SU-DHL-6 (cell line): ENCODE results near the gene TTC13.

Source experiments
- H2AFZ ChIP-seq: fragments of 200-600 bp; sonication (generic); 2 replicates; pipeline ENCODE4 v1.6.1; 2014; ENCODE audit warnings: low read depth, mild to moderate bottlenecking, moderate library complexity, mixed read lengths, antibody characterized with exemption, low read length; ENCODE audit not compliant: severe bottlenecking
- H3F3A ChIP-seq: fragments of 200-600 bp; shearing (Covaris generic); 2 replicates; pipeline ENCODE4 v1.6.0; 2016; ENCODE audit warnings: antibody characterized with exemption, mild to moderate bottlenecking; ENCODE audit not compliant: insufficient read depth
- H3K27ac ChIP-seq: fragments of 200-600 bp; sonication (generic); 2 replicates; pipeline ENCODE4 v1.5.1; 2016; ENCODE audit warnings: low read depth, mild to moderate bottlenecking, low read length, moderate library complexity, mixed read lengths
- H3K27me3 ChIP-seq: fragments of 200-600 bp; sonication (generic), shearing (Covaris generic); 2 replicates; pipeline ENCODE4 v1.6.0; 2014; ENCODE audit warnings: mild to moderate bottlenecking, low read length
- H3K36me3 ChIP-seq: fragments of 200-600 bp; sonication (generic); 2 replicates; pipeline ENCODE4 v1.6.1; 2014; ENCODE audit warnings: mild to moderate bottlenecking, low read length, mixed read lengths
- H3K4me2 ChIP-seq: fragments of 300-600, 200-600 bp; shearing (Covaris generic), sonication (generic); 2 replicates; pipeline ENCODE4 v1.6.0; 2014; ENCODE audit warnings: low read length, low read depth, mild to moderate bottlenecking; ENCODE audit not compliant: poor library complexity, severe bottlenecking
- H3K4me3 ChIP-seq: fragments of 200-600 bp; sonication (generic); 2 replicates; pipeline ENCODE4 v1.5.1; 2014; ENCODE audit warnings: antibody characterized with exemption, low read length, mild to moderate bottlenecking, mixed read lengths; ENCODE audit not compliant: insufficient read depth, poor library complexity, severe bottlenecking
- H3K79me2 ChIP-seq: fragments of 200-600 bp; sonication (generic); 2 replicates; pipeline ENCODE4 v1.6.1; 2014; ENCODE audit warnings: mild to moderate bottlenecking, low read length, moderate library complexity; ENCODE audit not compliant: insufficient read depth
- H3K9ac ChIP-seq: fragments of 200-600 bp; sonication (generic); 2 replicates; pipeline ENCODE4 v1.7.0; 2014; ENCODE audit warnings: mild to moderate bottlenecking, low read length
- H3K9me2 ChIP-seq: fragments of 200-600 bp; sonication (generic); replicated peaks from 2 replicates; pipeline ENCODE4 v1.6.1; 2014; ENCODE audit warnings: low read length; ENCODE audit not compliant: insufficient read depth
- H3K9me3 ChIP-seq: fragments of 200-600 bp; sonication (generic); 2 replicates; pipeline ENCODE4 v1.6.1; 2014; ENCODE audit warnings: low read length, mixed read lengths; ENCODE audit not compliant: insufficient read depth
- H4K20me1 ChIP-seq: fragments of 200-600 bp; sonication (generic); 2 replicates; pipeline ENCODE4 v1.6.1; 2014; ENCODE audit warnings: low read depth, mild to moderate bottlenecking, antibody characterized with exemption, low read length, moderate library complexity, mixed read lengths
- CTCF ChIP-seq: fragments of 200-600 bp; sonication (generic); IDR thresholded peaks from one replicate; pipeline ENCODE4 v1.5.1; 2017; ENCODE audit warnings: antibody characterized with exemption, mild to moderate bottlenecking, low read length, moderate library complexity; ENCODE audit not compliant: insufficient read depth, poor library complexity, severe bottlenecking
- EZH2phosphoT487 ChIP-seq: fragments of 200-600 bp; sonication (generic), shearing (Covaris generic); conservative IDR thresholded peaks from 2 replicates; pipeline ENCODE4 v1.6.1; 2018; ENCODE audit warnings: mild to moderate bottlenecking, antibody characterized with exemption, low read length, moderate library complexity, mixed read lengths

The TTC13 gene

GRCh38 chr1:231016966-231017365, 38.3 kb upstream of the TTC13 start:
- Histone ChIP-seq H3K9me3 (no peaks in the 10 kb centered on the region), H4K20me1 (no peaks in the 10 kb centered on the region), H3K27me3 (no peaks in the 10 kb centered on the region), H2AFZ (no peak overlapping the region), H3K9ac (no peak overlapping the region), H3K9me2 (no peaks in the 10 kb centered on the region), H3K27ac (no peak overlapping the region), H3K4me2 (no peak overlapping the region), H3F3A (no peaks in the 10 kb centered on the region), H3K4me3 (no peak overlapping the region), H3K79me2 (no peaks in the 10 kb centered on the region), H3K36me3 (no peaks in the 10 kb centered on the region)
- TF ChIP-seq EZH2phosphoT487 (no peak), CTCF (no peak)

GRCh38 chr1:231016234-231016633, 37.6 kb upstream of the TTC13 start:
- H2AFZ ChIP-seq = no peak overlapping the region
- H3K79me2 ChIP-seq = no peaks in the 10 kb centered on the region
- no peak for TF ChIP-seq CTCF
- TF ChIP-seq EZH2phosphoT487 = no peak

GRCh38 chr1:231013391-231014015, 34.8 kb upstream of the TTC13 start:
- Histone ChIP-seq H3K27me3 (no peaks in the 10 kb centered on the region), H3K9me3 (no peaks in the 10 kb centered on the region), H3F3A (no peaks in the 10 kb centered on the region), H3K36me3 (no peaks in the 10 kb centered on the region), H3K9me2 (no peaks in the 10 kb centered on the region), H3K9ac (no peak overlapping the region), H3K4me2 (no peak overlapping the region), H3K79me2 (no peaks in the 10 kb centered on the region), H3K27ac (no peak overlapping the region), H2AFZ (no peak overlapping the region), H3K4me3 (no peak overlapping the region), H4K20me1 (no peaks in the 10 kb centered on the region)
- TF ChIP-seq EZH2phosphoT487 (no peak), CTCF (no peak)

More at GRCh38 chr1:231016234-231016633, 37.6 kb upstream of the TTC13 start:
- Histone ChIP-seq H3F3A (no peaks in the 10 kb centered on the region), H3K9ac (no peak overlapping the region), H3K9me3 (no peaks in the 10 kb centered on the region), H3K36me3 (no peaks in the 10 kb centered on the region), H3K4me3 (no peak overlapping the region), H3K27me3 (no peaks in the 10 kb centered on the region), H4K20me1 (no peaks in the 10 kb centered on the region), H3K27ac (no peak overlapping the region), H3K9me2 (no peaks in the 10 kb centered on the region), H3K4me2 (no peak overlapping the region)

- Histone ChIP-seq H3K9me2 (no peaks in the 10 kb centered on the region), H3K27ac (no peak overlapping the region), H3K27me3 (no peaks in the 10 kb centered on the region), H3K9me3 (peaks cover 4% of the 10 kb centered on the region; the same call in 1 of the 2 replicates), H3K79me2 (no peaks in the 10 kb centered on the region), H4K20me1 (no peaks in the 10 kb centered on the region), H3K4me2 (no peak overlapping the region), H3F3A (no peaks in the 10 kb centered on the region), H3K9ac (no peak overlapping the region), H2AFZ (no peak overlapping the region), H3K4me3 (no peak overlapping the region), H3K36me3 (no peaks in the 10 kb centered on the region)
- no peak for TF ChIP-seq EZH2phosphoT487
- TF ChIP-seq CTCF = no peak
These were observed 33.3 kb upstream of the TTC13 start for GRCh38 chr1:231011963-231012362.
